IMR-90 (cell line): ENCODE data around the gene THADA. TPM values are rescaled to one million over a fixed set of nuclear protein-coding genes. Genes with fewer than 3 reads are reported as not detected.
A peak's percentile ranks its signal among the peaks of the same experiment; 100 is the strongest.

Experiments used
- ATAC-seq: fragments of 200-7000 bp; cut with Tn5 transposase; 2 replicates; pipeline ENCODE4 v1.9.1; 2020; ENCODE audit warnings: low read depth, mild to moderate bottlenecking, moderate library complexity
- BruUV-seq: library from RNA; stranded (reverse); fragments of 400-500 nt; replicated peaks from 2 replicates; lab custom pipeline; 2021; lab: Mats Ljungman, UMichigan
- CTCF ChIA-PET: fragments of 300-600 bp; formaldehyde crosslinking; extraction: SDS; loops from one replicate; lab custom pipeline; 2021; ENCODE audit warnings: antibody characterized with exemption; lab: Yijun Ruan, JAX
- POLR2A ChIA-PET: fragments of 300-600 bp; sonication (Branson Sonifier 250); formaldehyde crosslinking; loops from one replicate; lab custom pipeline; 2022; ENCODE audit warnings: antibody characterized with exemption; ENCODE audit not compliant: unreplicated experiment; lab: Charles Lee
- DNase-seq: peaks from one replicate; pipeline ENCODE4 v3.0.0; 2013
- H2AFZ ChIP-seq: replicated peaks from 2 replicates; pipeline ENCODE3; 2013; ENCODE audit warnings: low read length, mild to moderate bottlenecking; ENCODE audit not compliant: poor library complexity
- H2AK5ac ChIP-seq: 2 replicates; pipeline ENCODE4 v1.6.1; 2013; ENCODE audit warnings: low read depth, low read length, inconsistent platforms
- H2AK9ac ChIP-seq: replicated peaks from 2 replicates; pipeline ENCODE3; 2013; ENCODE audit warnings: mild to moderate bottlenecking, low read depth, low read length, moderate library complexity; ENCODE audit not compliant: poor library complexity
- H2BK120ac ChIP-seq: 2 replicates; pipeline ENCODE4 v1.6.1; 2013; ENCODE audit warnings: low read depth, low read length, inconsistent platforms
- H2BK15ac ChIP-seq: 3 replicates; pipeline ENCODE4 v1.6.1; 2013; ENCODE audit warnings: low read depth, low read length, inconsistent platforms
- H2BK20ac ChIP-seq: 2 replicates; pipeline ENCODE4 v1.6.1; 2013; ENCODE audit warnings: low read depth, mild to moderate bottlenecking, inconsistent platforms, low read length, moderate library complexity
- H2BK5ac ChIP-seq: 2 replicates; pipeline ENCODE4 v1.6.1; 2013; ENCODE audit warnings: mild to moderate bottlenecking, low read depth, low read length, inconsistent platforms; ENCODE audit not compliant: poor library complexity, severe bottlenecking
- H3K14ac ChIP-seq: replicated peaks from 2 replicates; pipeline ENCODE4 v1.6.1; 2013; ENCODE audit warnings: low read depth, low read length, inconsistent platforms
- H3K18ac ChIP-seq: 2 replicates; pipeline ENCODE4 v1.6.1; 2013; ENCODE audit warnings: low read depth, low read length, control low read depth
- H3K23ac ChIP-seq: 2 replicates; pipeline ENCODE4 v1.6.1; 2013; ENCODE audit warnings: low read depth, low read length, inconsistent platforms
- H3K27ac ChIP-seq: 2 replicates; pipeline ENCODE4 v1.5.1; 2013; ENCODE audit warnings: mild to moderate bottlenecking, control low read depth, low read length; ENCODE audit not compliant: insufficient read depth
- H3K27me3 ChIP-seq: 2 replicates; pipeline ENCODE4 v1.6.1; 2013; ENCODE audit warnings: low read length; ENCODE audit not compliant: control insufficient read depth, insufficient read depth
- H3K36me3 ChIP-seq: 2 replicates; pipeline ENCODE4 v1.6.1; 2013; ENCODE audit warnings: low read length, mixed read lengths; ENCODE audit not compliant: control insufficient read depth, insufficient read depth
- H3K4ac ChIP-seq: 2 replicates; pipeline ENCODE4 v1.6.1; 2013; ENCODE audit warnings: low read depth, low read length, inconsistent platforms
- H3K4me1 ChIP-seq: 2 replicates; pipeline ENCODE4 v1.6.1; 2013; ENCODE audit warnings: low read length, mixed read lengths; ENCODE audit not compliant: control insufficient read depth, insufficient read depth
- H3K4me2 ChIP-seq: 2 replicates; pipeline ENCODE4 v1.6.1; 2013; ENCODE audit warnings: low read depth, mild to moderate bottlenecking, control low read depth, low read length, moderate library complexity
- H3K4me3 ChIP-seq: 2 replicates; pipeline ENCODE4 v1.5.1; 2013; ENCODE audit warnings: low read depth, mild to moderate bottlenecking, control low read depth, low read length, moderate library complexity; ENCODE audit not compliant: insufficient read depth
- H3K56ac ChIP-seq: 2 replicates; pipeline ENCODE4 v1.6.1; 2013; ENCODE audit warnings: low read length, inconsistent platforms; ENCODE audit not compliant: insufficient read depth; ENCODE audit errors: extremely low read depth
- H3K79me1 ChIP-seq, 2 experiments: 2 replicates each; pipeline ENCODE4 v1.6.1; 2013; ENCODE audit warnings: low read length in 2 of 2, inconsistent platforms in 1 of 2, low read depth in 1 of 2
- H3K9ac ChIP-seq: 2 replicates; pipeline ENCODE4 v1.6.1; 2013; ENCODE audit warnings: low read depth, low read length, control low read depth
- H3K9me1 ChIP-seq: 2 replicates; pipeline ENCODE4 v1.6.1; 2013; ENCODE audit warnings: low read length, inconsistent platforms; ENCODE audit not compliant: insufficient read depth
- H3K9me3 ChIP-seq: 2 replicates; pipeline ENCODE4 v1.6.1; 2013; ENCODE audit warnings: low read length; ENCODE audit not compliant: control insufficient read depth, insufficient read depth
- H4K20me1 ChIP-seq: 2 replicates; pipeline ENCODE4 v1.6.1; 2013; ENCODE audit warnings: low read length, inconsistent platforms; ENCODE audit not compliant: insufficient read depth
- H4K5ac ChIP-seq: 2 replicates; pipeline ENCODE4 v1.6.1; 2013; ENCODE audit warnings: mild to moderate bottlenecking, low read depth, low read length, control low read depth
- H4K8ac ChIP-seq, 2 experiments: 2 replicates each; pipeline ENCODE4 v1.6.1; 2013; ENCODE audit warnings: low read depth in 2 of 2, low read length in 2 of 2, control low read depth in 1 of 2, inconsistent platforms in 1 of 2
- H4K91ac ChIP-seq: 2 replicates; pipeline ENCODE4 v1.6.1; 2013; ENCODE audit warnings: low read depth, low read length, inconsistent platforms; ENCODE audit not compliant: insufficient read depth
- CHD1 ChIP-seq: IDR thresholded peaks from 2 replicates; pipeline ENCODE4 v1.6.1; 2012; ENCODE audit warnings: low read depth, low read length, improper control_type of control experiment
- ELK1 ChIP-seq: fragments of 150-350 bp; IDR thresholded peaks from 2 replicates; pipeline ENCODE4 v1.6.1; 2016; ENCODE audit warnings: low read depth, mild to moderate bottlenecking, low read length, moderate library complexity, borderline replicate concordance
- MXI1 ChIP-seq: IDR thresholded peaks from 2 replicates; pipeline ENCODE4 v1.6.1; 2012; ENCODE audit warnings: low read depth, mild to moderate bottlenecking, low read length, moderate library complexity, borderline replicate concordance
- NFE2L2 ChIP-seq: fragments of 150-350 bp; IDR thresholded peaks from 2 replicates; pipeline ENCODE4 v1.6.1; 2016; ENCODE audit warnings: low read depth, mild to moderate bottlenecking, low read length
- SMC3 ChIP-seq: fragments of 150-350 bp; IDR thresholded peaks from 2 replicates; pipeline ENCODE4 v1.6.1; 2016; ENCODE audit warnings: low read depth, mild to moderate bottlenecking, antibody characterized with exemption, low read length, moderate library complexity
- WGBS, 2 experiments: methylation state at CpG; one replicate each; pipeline versions ENCODE4 v1.1.5 to v1.1.7; 2013; ENCODE audit warnings: missing lambda C conversion rate in 2 of 2; ENCODE audit not compliant: insufficient read length in 1 of 2; ENCODE audit errors: extremely low coverage in 2 of 2; 5-methylcytosine and 5-hydroxymethylcytosine counted together
- dilution Hi-C: fragments of 300-500 bp; cut with HindIII; formaldehyde crosslinking; loops from one replicate; pipeline ENCODE4 v1.14.3; 2018; ENCODE audit warnings: low sequenced_read_pairs; ENCODE audit not compliant: unreplicated experiment
- in situ Hi-C: fragments of 300-500 bp; cut with MboI; formaldehyde crosslinking; loops from 3 replicates; pipeline ENCODE4 v1.14.3; 2019; ENCODE audit warnings: low sequenced_read_pairs, inconsistent platforms, mixed read lengths
- intact Hi-C: fragments of 100-400 bp; cut with micrococcal nuclease; formaldehyde crosslinking; loops from 2 replicates; pipeline ENCODE4 v1.10.0; 2022
- polyA plus RNA-seq, 3 experiments: library from polyadenylated mRNA; depleted of rRNA; stranded (reverse); fragments of >200 nt; gene quantifications; 2 replicates each; pipeline ENCODE4 v1.2.3, GENCODE V29; 2012; ENCODE audit warnings: low replicate concordance in 1 of 3
- total RNA-seq: library from RNA; depleted of rRNA; stranded (reverse); fragments of >200 nt; gene quantifications from 2 replicates; pipeline ENCODE4 v1.2.3, GENCODE V29; 2012

Gene THADA
- total and polyA plus RNA-seq, 2 of the 4 experiments (the other 2 are of a cell fraction) = 10.5 to 21.3 TPM

GRCh38 chr2:43185146-43185545 is 410.7 kb downstream of the THADA start:
- Histone ChIP-seq H3K14ac (no peak overlapping the region; the same call in 1 of the 2 replicates), H3K18ac (no peak overlapping the region), H2BK5ac (no peak overlapping the region), H3K4ac (peak overlapping the region; percentile 26; the same call in 1 of the 2 replicates), H3K9ac (no peak overlapping the region), H2AK9ac (no peak overlapping the region), H3K27me3 (no peaks in the 10 kb centered on the region), H3K36me3 (no peaks in the 10 kb centered on the region), H2BK120ac (no peak overlapping the region; the same call in 1 of the 2 replicates), H2BK15ac (peak overlapping the region; percentile 29; the same call in 1 of the 3 replicates), H4K91ac (no peak overlapping the region), H3K4me3 (no peak overlapping the region), H4K20me1 (no peaks in the 10 kb centered on the region), H3K56ac (no peak overlapping the region), H2AFZ (no peak overlapping the region), H3K4me1 (no peaks in the 10 kb centered on the region; the same call in 1 of the 2 replicates), H4K5ac (no peak overlapping the region), H3K4me2 (no peak overlapping the region), H2AK5ac (no peak overlapping the region), H2BK20ac (no peak overlapping the region), H3K27ac (no peak overlapping the region), H3K9me1 (no peaks in the 10 kb centered on the region; the same call in 1 of the 2 replicates), H3K79me1 (no peaks in the 10 kb centered on the region), H4K8ac (peak overlapping the region in 1 of 2 experiments; percentile 30; a peak in 1 of 4 replicates), H3K23ac (no peak overlapping the region), H3K9me3 (no peaks in the 10 kb centered on the region)
- no CpG with 5 or more reads among the region's 4 CpGs for WGBS, 2 experiments
- CTCF ChIA-PET = no interaction called here
- DNase-seq (peak; percentile 21), ATAC-seq (no peak)
- POLR2A ChIA-PET = no interaction called here
- in situ Hi-C loops = no loop called here
- BruUV-seq = no TSS peak
- dilution Hi-C loops = no loop called here
- no peak for TF ChIP-seq SMC3
- no peak for TF ChIP-seq MXI1
- TF ChIP-seq NFE2L2 = no peak
- TF ChIP-seq CHD1 = no peak
- TF ChIP-seq ELK1 = no peak
- intact Hi-C loops = no loop called here
